Ascending aorta (tissue), 2 donors: ENCODE data around the gene CCDC141. TPM values are rescaled to one million over a fixed set of nuclear protein-coding genes. Genes with fewer than 3 reads are reported as not detected.

Experiments used
- DNase-seq, 2 donors: peaks; one replicate each; pipeline ENCODE4 v3.0.0-alpha.2; 2019; ENCODE audit warnings: low spot score in 2 of 2
- H3K27ac ChIP-seq, 2 donors: fragments of 200-600 bp; sonication (generic); one replicate each; pipeline ENCODE4 v1.5.1; 2016 to 2017; ENCODE audit warnings: mild to moderate bottlenecking in 1 of 2
- H3K27me3 ChIP-seq: fragments of 200-600 bp; sonication (generic); one replicate; pipeline ENCODE4 v1.5.1; 2017
- H3K36me3 ChIP-seq, 2 donors: fragments of 200-600 bp; sonication (generic); one replicate each; pipeline ENCODE4 v1.5.1; 2016
- H3K4me1 ChIP-seq, 2 donors: fragments of 200-600 bp; sonication (generic); one replicate each; pipeline ENCODE4 v1.5.1; 2016 to 2017; ENCODE audit warnings: mild to moderate bottlenecking in 1 of 2
- H3K4me3 ChIP-seq, 2 donors: fragments of 200-600 bp; sonication (generic); one replicate each; pipeline ENCODE4 v1.5.1; 2016 to 2017; ENCODE audit warnings: mild to moderate bottlenecking in 1 of 2
- H3K9me3 ChIP-seq, 2 donors: fragments of 200-600 bp; sonication (generic); one replicate each; pipeline ENCODE4 v1.5.1; 2016
- intact Hi-C: fragments of 100-400 bp; cut with DNase I; formaldehyde crosslinking; loops from one replicate; pipeline ENCODE4 v1.15.1; 2023
- total RNA-seq: library from RNA; depleted of rRNA; stranded (reverse); fragments of >200 nt; gene quantifications from one replicate; pipeline ENCODE4 v1.1.0, GENCODE V29; 2016
- TF ChIP-seq, protein P1 (sequence below), 3 experiments: fragments of 200-600 bp in 2 of 3; fragments of 450-650 bp in 1 of 3; sonication (generic) in 2 of 3; IDR thresholded peaks; one replicate each; pipeline ENCODE4 v1.5.1; 2016 to 2019; ENCODE audit warnings: antibody characterized with exemption in 3 of 3, mild to moderate bottlenecking in 1 of 3, moderate library complexity in 1 of 3

The CCDC141 gene
- total RNA-seq, 1 donor from 2014 or later: 2.0 TPM

DNA sequence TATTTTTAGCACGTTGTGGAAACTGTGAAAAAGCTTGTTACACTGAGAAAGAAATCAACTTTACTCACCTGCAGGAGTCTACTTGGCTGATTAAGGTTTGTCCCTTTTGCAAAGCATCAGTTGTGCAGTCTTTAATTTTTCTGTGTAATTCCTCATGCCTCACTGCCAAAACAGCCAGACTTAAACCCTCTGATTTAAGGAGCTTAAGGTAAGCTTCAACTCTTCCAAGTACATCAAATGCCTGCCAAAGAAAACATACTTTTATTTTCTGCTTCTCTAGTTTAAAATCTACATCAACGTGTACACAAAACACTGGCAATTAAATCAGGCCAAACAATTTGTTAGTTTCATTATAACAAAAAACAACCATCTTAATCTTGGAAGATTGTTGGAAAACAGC is 144.7 kb downstream of the CCDC141 start:
- TF ChIP-seq, protein P1, sequence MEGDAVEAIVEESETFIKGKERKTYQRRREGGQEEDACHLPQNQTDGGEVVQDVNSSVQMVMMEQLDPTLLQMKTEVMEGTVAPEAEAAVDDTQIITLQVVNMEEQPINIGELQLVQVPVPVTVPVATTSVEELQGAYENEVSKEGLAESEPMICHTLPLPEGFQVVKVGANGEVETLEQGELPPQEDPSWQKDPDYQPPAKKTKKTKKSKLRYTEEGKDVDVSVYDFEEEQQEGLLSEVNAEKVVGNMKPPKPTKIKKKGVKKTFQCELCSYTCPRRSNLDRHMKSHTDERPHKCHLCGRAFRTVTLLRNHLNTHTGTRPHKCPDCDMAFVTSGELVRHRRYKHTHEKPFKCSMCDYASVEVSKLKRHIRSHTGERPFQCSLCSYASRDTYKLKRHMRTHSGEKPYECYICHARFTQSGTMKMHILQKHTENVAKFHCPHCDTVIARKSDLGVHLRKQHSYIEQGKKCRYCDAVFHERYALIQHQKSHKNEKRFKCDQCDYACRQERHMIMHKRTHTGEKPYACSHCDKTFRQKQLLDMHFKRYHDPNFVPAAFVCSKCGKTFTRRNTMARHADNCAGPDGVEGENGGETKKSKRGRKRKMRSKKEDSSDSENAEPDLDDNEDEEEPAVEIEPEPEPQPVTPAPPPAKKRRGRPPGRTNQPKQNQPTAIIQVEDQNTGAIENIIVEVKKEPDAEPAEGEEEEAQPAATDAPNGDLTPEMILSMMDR (IDR thresholded peaks at IDR 0.05): no peak
- H3K27ac ChIP-seq: no peak overlapping the region
- H3K4me1 ChIP-seq: no peaks in the 10 kb centered on the region
- no peaks in the 10 kb centered on the region for H3K9me3 ChIP-seq
- no peaks in the 10 kb centered on the region for H3K27me3 ChIP-seq
- no peaks in the 10 kb centered on the region for H3K36me3 ChIP-seq
- no peak overlapping the region for H3K4me3 ChIP-seq
- DNase-seq: no peak
- intact Hi-C loops: no loop called here

DNA sequence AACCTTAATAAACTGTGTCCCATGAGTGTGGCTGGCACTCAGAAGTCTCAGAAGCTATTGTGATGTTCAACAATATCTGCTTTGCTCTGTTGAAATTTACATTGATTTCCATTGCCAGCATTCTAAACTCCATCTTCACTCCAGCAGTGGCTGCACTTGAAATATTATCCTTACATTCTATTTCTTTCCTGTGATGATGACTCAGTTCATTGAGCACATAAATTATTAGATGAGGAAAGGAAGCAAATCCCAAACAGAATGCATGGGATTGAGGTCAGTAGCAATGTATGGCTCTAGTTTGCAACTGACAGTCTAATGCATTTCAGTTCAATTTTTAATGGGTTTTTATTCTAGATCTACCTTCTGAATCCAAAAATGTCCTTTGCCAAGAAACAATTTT is 150.3 kb downstream of the CCDC141 start:
- Histone ChIP-seq H3K27ac (no peak overlapping the region), H3K4me1 (peaks cover 0 to 12% of the 10 kb centered on the region in 2 donors), H3K4me3 (no peak overlapping the region), H3K9me3 (no peaks in the 10 kb centered on the region), H3K36me3 (no peaks in the 10 kb centered on the region), H3K27me3 (no peaks in the 10 kb centered on the region)
- no peak for DNase-seq
- TF ChIP-seq, protein P1 (IDR thresholded peaks at IDR 0.05): no peak
- intact Hi-C loops: no loop called here

DNA sequence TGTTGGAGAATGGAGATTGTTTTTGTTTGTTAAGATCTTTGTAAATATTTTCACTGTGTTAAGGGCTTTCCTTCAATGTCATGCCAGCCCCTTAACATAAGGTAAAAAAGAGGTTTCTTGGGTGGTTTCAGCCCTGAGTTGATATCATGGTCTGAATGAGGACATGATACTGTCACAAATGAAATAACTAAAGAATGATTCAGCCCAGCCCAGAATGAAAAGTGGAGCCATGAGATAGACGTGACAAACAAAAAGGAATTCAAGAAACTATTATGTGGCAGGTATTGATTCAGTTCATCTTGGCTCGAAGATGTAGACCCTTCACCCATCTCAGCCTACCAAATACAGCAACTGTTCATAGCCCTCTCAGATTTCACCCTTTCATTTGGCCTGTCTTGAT is 154.1 kb downstream of the CCDC141 start:
- intact Hi-C loops: no loop called here
- TF ChIP-seq, protein P1 (IDR thresholded peaks at IDR 0.05): no peak

DNA sequence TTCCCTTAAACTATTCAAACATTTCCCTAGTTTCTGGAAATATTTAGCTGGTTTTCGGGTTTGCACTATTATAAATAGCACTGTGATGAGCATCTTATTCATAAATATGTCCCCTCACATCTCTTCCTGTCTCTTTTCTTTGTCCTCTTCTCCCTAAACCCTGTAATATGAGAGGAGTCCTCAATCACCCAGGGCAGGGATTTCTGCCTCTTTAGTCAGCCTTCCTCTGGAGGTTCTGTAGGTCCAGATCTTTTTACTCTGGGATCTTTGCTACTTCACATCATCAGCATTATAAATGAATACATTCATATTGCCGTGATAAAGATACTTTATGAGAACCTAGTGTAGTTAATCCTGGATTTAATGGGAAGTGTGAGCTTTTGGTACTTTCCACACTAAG is 154.8 kb downstream of the CCDC141 start:
- no peaks in the 10 kb centered on the region for H3K27me3 ChIP-seq
- no peaks in the 10 kb centered on the region for H3K9me3 ChIP-seq
- H3K4me3 ChIP-seq: no peak overlapping the region
- no peaks in the 10 kb centered on the region for H3K36me3 ChIP-seq
- TF ChIP-seq, protein P1 (IDR thresholded peaks at IDR 0.05): no peak
- H3K27ac ChIP-seq: peak overlapping the region; percentile 4 to 51
- no peak for DNase-seq
- peaks cover 0 to 20% of the 10 kb centered on the region in 2 donors for H3K4me1 ChIP-seq
- intact Hi-C loops: no loop called here

More for the DNA sequence above, 154.1 kb downstream of the CCDC141 start:
- Histone ChIP-seq H3K4me3 (no peak overlapping the region), H3K36me3 (no peaks in the 10 kb centered on the region), H3K9me3 (no peaks in the 10 kb centered on the region), H3K4me1 (peaks cover 0 to 20% of the 10 kb centered on the region in 2 donors), H3K27ac (no peak overlapping the region), H3K27me3 (no peaks in the 10 kb centered on the region)
- no peak for DNase-seq

DNA sequence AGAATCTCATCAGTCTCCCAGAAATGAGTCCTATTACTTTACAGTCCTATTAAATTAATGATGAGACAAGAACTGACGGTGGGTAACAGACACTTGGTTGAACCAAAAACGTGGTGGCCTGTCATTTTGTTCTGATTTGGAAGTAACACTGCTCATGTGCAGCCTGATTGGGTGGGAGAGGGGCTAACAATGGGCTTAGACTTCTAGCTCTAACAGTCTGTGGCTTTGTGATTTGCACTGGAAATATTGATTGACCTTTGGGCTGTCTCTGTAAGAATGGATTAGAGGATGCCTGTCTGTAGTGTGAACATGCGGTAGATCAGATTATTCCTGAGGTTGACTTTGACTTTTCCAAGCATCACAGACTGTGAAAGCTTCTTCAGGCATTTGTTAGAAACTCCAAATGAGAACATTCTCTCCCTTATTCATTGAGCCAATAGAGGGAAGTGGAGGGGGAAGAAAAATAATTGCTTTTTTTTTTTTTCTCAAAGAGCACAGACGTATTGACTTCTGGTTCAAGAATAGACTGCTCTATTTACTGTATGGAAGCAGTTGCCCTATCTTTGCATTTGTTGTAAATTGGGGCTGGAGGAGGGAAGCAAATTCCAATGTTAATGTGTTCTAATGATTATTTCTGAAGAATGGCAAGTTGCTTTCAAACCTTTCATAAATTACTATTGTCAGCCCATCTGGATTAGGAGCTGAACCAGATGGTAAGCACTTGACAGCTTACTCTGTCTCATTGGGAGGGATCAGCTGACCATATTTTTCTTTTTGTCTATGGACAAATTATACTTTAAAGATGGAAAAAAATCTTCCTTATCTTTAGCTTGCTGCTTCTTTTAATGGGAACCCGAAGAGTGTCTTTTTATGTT is 156.9 kb downstream of the CCDC141 start:
- no peaks in the 10 kb centered on the region for H3K36me3 ChIP-seq
- no peak overlapping the region for H3K4me3 ChIP-seq
- peaks cover 0 to 20% of the 10 kb centered on the region in 2 donors for H3K4me1 ChIP-seq
- no peak overlapping the region for H3K27ac ChIP-seq
- TF ChIP-seq, protein P1 (IDR thresholded peaks at IDR 0.05): no peak
- no peaks in the 10 kb centered on the region for H3K27me3 ChIP-seq
- no peak for DNase-seq
- no peaks in the 10 kb centered on the region for H3K9me3 ChIP-seq
- intact Hi-C loops: loop anchor here (5.0 kb wide), 2 partner anchors 36 to 91 kb away; no protein-coding TSS in a partner anchor
